ENCODE measurements around the gene IL6R. TPM values are rescaled to one million over a fixed set of nuclear protein-coding genes. Genes with fewer than 3 reads are reported as not detected.
A peak's percentile ranks its signal among the peaks of the same experiment; 100 is the strongest.

The IL6R gene
- total and polyA plus RNA-seq, 2 experiments from 2014 or later = 35.1 to 38.5 TPM

- no peaks in the 10 kb centered on the region for H3K9me2 ChIP-seq (replicated peaks; ENCODE audit: insufficient read depth)
- peak overlapping the region; percentile 13 for H3K27ac ChIP-seq
Measured at GRCh38 chr1:154429841-154430611, 24.9 kb downstream of the IL6R start.

GRCh38 chr1:154430903-154431302 lies 25.8 kb downstream of the IL6R start:
- Histone ChIP-seq H3K4me2 (no peak overlapping the region), H3K9me2 (replicated peaks; ENCODE audit: insufficient read depth) (no peaks in the 10 kb centered on the region), H3K9me3 (ENCODE audit: low read depth) (no peaks in the 10 kb centered on the region), H3K4me3 (no peak overlapping the region), H2AFZ (no peak overlapping the region), H3K4me1 (ENCODE audit: insufficient read depth) (peaks cover 43% of the 10 kb centered on the region), H3K27ac (peak overlapping the region; percentile 80), H3K27me3 (no peaks in the 10 kb centered on the region), H4K20me1 (ENCODE audit: insufficient read depth, poor library complexity, severe bottlenecking) (no peaks in the 10 kb centered on the region), H3K36me3 (replicated peaks; ENCODE audit: insufficient read depth, low read depth) (no peaks in the 10 kb centered on the region), H3K79me2 (peaks cover 9% of the 10 kb centered on the region)
- peak; percentile 66 for DNase-seq (ENCODE audit: low spot score)
- 14% methylated on average over 11 of the region's 11 CpGs for WGBS (ENCODE audit: low lambda C conversion rate, missing lambda C conversion rate)
- TF ChIP-seq, protein P1, sequence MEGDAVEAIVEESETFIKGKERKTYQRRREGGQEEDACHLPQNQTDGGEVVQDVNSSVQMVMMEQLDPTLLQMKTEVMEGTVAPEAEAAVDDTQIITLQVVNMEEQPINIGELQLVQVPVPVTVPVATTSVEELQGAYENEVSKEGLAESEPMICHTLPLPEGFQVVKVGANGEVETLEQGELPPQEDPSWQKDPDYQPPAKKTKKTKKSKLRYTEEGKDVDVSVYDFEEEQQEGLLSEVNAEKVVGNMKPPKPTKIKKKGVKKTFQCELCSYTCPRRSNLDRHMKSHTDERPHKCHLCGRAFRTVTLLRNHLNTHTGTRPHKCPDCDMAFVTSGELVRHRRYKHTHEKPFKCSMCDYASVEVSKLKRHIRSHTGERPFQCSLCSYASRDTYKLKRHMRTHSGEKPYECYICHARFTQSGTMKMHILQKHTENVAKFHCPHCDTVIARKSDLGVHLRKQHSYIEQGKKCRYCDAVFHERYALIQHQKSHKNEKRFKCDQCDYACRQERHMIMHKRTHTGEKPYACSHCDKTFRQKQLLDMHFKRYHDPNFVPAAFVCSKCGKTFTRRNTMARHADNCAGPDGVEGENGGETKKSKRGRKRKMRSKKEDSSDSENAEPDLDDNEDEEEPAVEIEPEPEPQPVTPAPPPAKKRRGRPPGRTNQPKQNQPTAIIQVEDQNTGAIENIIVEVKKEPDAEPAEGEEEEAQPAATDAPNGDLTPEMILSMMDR (IDR thresholded peaks at IDR 0.05; ENCODE audit: poor library complexity) = no peak
- TF ChIP-seq EZH2phosphoT487 (IDR thresholded peaks at IDR 0.05; ENCODE audit: low read depth, severe bottlenecking, unreplicated experiment) = no peak

More at GRCh38 chr1:154429841-154430611, 24.9 kb downstream of the IL6R start:
- no peak for DNase-seq (ENCODE audit: low spot score)
- Histone ChIP-seq H4K20me1 (ENCODE audit: insufficient read depth, poor library complexity, severe bottlenecking) (no peaks in the 10 kb centered on the region), H3K27me3 (no peaks in the 10 kb centered on the region), H3K36me3 (replicated peaks; ENCODE audit: insufficient read depth, low read depth) (no peaks in the 10 kb centered on the region), H2AFZ (no peak overlapping the region), H3K4me3 (no peak overlapping the region), H3K79me2 (peaks cover 9% of the 10 kb centered on the region), H3K9me3 (ENCODE audit: low read depth) (no peaks in the 10 kb centered on the region), H3K4me1 (ENCODE audit: insufficient read depth) (peaks cover 43% of the 10 kb centered on the region), H3K4me2 (no peak overlapping the region)
- TF ChIP-seq, protein P1 (IDR thresholded peaks at IDR 0.05; ENCODE audit: poor library complexity) = no peak
- TF ChIP-seq EZH2 (IDR thresholded peaks at IDR 0.05; ENCODE audit: borderline replicate concordance) (no peak), EZH2phosphoT487 (IDR thresholded peaks at IDR 0.05; ENCODE audit: low read depth, severe bottlenecking, unreplicated experiment) (no peak)
- WGBS (ENCODE audit: low lambda C conversion rate, missing lambda C conversion rate) = 79% methylated on average over 17 of the region's 17 CpGs

DNA sequence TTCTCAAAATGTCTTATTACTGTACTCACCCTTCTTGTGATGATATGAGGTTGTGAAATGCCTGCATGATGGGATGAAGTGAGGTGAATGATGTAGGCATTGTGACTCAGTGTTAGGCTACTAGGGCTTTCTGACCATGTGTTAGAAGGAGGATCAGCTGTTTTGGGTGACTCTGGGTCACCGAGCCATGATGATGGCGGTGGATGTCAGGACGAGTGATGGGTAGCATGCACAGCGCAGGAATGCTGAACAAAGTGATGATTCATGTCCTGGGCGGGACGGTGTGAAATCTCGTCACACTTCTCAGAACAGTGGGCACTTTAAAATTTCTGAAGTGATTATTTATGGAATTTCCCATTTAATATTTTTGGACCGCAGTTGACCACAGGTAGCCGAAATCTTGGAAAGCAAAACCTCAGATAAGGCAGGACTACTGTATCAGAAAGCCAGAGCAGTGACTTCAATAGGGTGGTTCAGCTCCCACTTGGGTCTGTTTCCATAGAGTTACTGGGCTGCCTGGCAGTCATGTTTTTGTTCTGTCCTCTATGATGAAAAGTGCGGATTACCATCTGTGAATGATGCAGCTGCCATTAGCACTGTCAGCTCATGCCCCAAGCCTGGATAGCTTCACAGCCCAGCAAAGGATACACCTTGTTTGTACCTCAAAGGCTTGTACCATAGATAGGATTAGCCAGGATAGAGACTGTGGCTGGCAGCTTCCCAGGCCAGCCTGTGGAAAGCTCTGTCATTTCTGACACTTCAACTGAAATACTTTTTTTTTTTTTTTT lies 26.6 kb downstream of the IL6R start:
- Histone ChIP-seq H2AFZ (no peak overlapping the region), H3K36me3 (replicated peaks; ENCODE audit: insufficient read depth, low read depth) (no peaks in the 10 kb centered on the region), H3K27me3 (no peaks in the 10 kb centered on the region), H3K9me3 (ENCODE audit: low read depth) (no peaks in the 10 kb centered on the region), H3K9me2 (replicated peaks; ENCODE audit: insufficient read depth) (no peaks in the 10 kb centered on the region), H3K4me1 (ENCODE audit: insufficient read depth) (peaks cover 43% of the 10 kb centered on the region), H3K4me3 (no peak overlapping the region), H3K27ac (peak overlapping the region; percentile 80), H3K79me2 (peaks cover 5% of the 10 kb centered on the region), H4K20me1 (ENCODE audit: insufficient read depth, poor library complexity, severe bottlenecking) (no peaks in the 10 kb centered on the region), H3K4me2 (no peak overlapping the region)
- peak; percentile 63 for DNase-seq (ENCODE audit: low spot score)
- WGBS (ENCODE audit: low lambda C conversion rate, missing lambda C conversion rate) = 76% methylated on average over 10 of the region's 10 CpGs
- TF ChIP-seq EZH2phosphoT487 (IDR thresholded peaks at IDR 0.05; ENCODE audit: low read depth, severe bottlenecking, unreplicated experiment) (no peak), EZH2 (IDR thresholded peaks at IDR 0.05; ENCODE audit: borderline replicate concordance) (no peak)
- TF ChIP-seq, protein P1 (IDR thresholded peaks at IDR 0.05; ENCODE audit: poor library complexity) = no peak
